Measurements from ENCODE around the gene RGS16.

DNA sequence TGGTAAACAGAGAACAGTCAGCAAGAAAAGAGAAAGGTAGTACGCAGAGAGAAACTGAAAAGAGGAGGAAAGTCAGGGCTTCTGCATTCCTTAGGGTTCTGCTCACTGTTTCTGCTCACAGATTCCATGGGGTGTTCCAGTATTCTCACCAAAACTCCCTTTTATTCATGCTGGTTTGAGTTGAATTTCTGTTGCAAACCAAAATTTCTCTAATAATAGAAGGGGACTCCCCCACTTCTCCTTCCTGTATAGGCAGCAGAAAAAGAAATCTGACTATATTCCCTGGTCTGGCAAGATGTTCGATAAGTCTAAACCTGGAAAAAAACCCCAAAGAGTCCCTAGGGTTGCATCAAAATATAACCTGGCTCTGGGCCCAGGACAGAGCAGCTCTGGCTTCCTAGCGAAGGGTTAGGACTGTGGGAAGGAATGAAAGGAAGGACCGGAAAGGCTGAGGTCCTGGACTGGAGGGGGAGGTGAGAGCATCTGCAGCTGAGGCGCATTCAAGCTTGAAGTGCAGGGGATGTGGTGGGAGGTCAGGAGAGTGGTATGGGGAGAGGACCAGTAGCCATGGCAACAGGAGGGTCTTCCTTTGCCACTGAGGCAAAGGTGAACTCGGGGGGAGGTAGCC is 18.8 kb upstream of the RGS16 start:
- TF ChIP-seq, protein P1, sequence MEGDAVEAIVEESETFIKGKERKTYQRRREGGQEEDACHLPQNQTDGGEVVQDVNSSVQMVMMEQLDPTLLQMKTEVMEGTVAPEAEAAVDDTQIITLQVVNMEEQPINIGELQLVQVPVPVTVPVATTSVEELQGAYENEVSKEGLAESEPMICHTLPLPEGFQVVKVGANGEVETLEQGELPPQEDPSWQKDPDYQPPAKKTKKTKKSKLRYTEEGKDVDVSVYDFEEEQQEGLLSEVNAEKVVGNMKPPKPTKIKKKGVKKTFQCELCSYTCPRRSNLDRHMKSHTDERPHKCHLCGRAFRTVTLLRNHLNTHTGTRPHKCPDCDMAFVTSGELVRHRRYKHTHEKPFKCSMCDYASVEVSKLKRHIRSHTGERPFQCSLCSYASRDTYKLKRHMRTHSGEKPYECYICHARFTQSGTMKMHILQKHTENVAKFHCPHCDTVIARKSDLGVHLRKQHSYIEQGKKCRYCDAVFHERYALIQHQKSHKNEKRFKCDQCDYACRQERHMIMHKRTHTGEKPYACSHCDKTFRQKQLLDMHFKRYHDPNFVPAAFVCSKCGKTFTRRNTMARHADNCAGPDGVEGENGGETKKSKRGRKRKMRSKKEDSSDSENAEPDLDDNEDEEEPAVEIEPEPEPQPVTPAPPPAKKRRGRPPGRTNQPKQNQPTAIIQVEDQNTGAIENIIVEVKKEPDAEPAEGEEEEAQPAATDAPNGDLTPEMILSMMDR (IDR thresholded peaks at IDR 0.05) = no peak
- TF ChIP-seq POLR2A (IDR thresholded peaks at IDR 0.05) = no peak

All from Peyer's patch (tissue), 4 donors.